CD4-positive, alpha-beta T cell treated with Interleukin-6 at 100 ng/mL for 8 hours (primary cell): ENCODE measurements around the gene ETV4.
A peak's percentile ranks its signal among the peaks of the same experiment; 100 is the strongest.

Source experiments
- DNase-seq: peaks from one replicate; pipeline ENCODE4 v3.0.0-alpha.2; 2020; ENCODE audit warnings: mixed read lengths, low spot score

ETV4 gene

DNA sequence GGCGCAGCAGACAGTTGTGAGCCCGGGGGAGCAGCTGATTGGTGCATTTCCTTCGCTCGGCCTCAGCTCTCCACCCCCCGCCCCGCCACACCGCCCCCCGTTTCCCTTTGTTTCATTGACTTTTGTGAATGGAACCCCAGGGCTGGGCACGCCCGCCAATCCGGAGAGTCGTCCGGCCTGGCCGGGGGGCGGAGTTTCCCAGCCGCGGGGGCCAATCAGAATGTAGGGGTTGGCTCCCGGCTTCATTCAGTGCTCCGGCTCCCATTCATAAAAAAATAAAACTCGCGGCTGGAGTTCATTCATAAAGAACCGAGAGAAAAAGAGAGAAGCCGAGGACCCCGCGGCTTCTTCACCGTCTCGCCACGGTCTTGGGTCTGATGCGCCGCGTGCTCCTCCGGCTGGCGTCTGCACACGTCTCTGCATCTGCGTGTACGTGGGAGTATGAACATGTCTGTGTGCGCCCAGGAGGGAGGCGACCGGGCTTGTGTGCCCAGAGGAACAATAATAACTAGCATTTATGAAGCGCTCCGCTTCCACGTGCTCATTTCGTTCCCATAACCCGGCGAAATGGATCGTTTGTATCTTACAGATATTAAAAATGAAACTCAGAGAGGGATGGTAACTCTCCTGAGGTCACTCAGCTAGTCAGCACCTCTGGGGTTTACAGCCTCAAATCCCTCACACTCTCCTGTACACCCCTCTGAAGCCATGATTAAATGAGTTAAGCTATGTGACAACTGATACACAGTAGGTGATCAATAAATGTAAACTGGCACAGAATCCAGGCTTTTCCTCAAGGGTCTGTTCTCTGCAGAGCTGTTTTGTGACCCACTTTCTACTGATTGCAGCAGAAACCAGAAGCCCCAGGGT lies at the start of gene ETV4:
TSS of gene ETV4 (minus strand) at position 22 of the 870 bp plus-strand sequence. CDS start 723 bp downstream, outside the sequence.
- peak; percentile 91 for DNase-seq

DNA sequence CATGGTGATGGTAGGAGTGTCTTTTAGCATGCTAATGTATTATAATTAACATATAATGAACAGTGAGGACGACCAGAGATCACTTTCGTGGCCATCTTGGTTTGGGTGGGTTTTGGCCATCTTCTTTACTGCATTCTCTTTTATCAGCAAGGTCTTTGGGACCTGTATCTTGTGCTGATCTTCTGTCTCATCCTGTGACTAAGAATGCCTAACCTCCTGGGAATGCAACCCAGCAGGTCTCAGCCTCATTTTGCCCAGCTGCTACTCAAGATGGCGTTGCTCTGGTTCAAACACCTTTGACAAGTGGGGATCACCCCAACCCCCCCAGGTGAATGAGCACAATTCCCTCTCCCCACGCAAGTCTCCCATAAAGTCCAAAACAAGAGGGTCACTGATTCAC lies 49.3 kb upstream of the ETV4 start:
- no peak for DNase-seq

DNA sequence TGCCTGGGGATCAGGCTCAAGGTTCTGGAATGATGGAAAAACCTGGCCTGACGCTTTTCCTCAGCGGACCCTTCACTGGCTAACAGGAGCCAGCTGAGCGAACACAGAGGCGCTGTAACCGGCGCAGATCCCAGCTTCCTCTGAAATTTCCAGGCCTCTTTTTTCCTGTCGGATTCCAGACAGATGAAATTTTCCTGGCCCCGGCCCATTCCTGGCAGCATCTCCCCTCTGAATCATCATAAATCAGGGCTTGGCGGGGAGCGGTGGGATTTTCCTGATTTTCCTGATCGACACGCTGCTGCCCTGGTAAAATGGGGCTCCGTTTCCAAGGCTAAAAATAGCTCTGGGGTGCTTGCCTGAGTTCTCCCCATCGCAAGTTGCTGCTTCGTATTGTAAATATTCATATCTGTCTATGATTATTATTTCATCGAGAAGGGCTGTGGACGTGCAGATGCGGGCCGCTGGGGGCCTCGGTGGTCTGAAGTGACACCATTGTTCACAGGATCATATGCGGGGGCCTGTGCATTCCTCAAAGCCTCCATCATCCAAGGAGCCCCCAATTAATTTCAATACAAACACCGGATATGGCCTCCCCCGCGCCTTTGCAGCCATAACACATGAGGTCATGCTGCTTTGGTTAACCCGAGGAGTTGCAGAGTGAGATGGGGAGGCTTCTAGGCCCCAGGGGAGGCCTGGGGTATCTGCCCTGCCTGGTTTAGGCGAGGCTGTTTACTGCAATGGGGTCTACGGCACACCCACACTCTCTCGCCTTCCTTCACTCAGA lies 45.8 kb upstream of the ETV4 start:
- DNase-seq, result no peak

DNA sequence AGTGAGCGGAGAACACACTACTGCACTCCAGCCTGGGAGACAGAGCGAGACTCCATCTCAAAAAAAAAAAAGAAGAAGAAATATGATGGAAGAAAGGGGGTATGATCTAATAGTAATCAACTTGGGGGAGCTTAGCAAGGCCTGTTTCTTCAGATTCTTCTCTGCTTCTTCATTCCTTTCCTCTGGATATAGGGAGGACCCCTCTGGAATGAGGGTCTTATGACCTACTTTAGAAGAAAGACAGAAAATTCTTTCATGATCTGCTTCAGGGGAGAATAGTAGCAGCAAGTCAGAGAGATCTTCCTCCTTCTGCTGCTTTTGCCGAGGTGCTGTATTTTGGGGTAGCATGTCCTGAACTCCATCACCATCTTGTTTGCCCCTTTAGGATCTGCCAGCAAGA lies 44.9 kb upstream of the ETV4 start:
- DNase-seq, result no peak

DNA sequence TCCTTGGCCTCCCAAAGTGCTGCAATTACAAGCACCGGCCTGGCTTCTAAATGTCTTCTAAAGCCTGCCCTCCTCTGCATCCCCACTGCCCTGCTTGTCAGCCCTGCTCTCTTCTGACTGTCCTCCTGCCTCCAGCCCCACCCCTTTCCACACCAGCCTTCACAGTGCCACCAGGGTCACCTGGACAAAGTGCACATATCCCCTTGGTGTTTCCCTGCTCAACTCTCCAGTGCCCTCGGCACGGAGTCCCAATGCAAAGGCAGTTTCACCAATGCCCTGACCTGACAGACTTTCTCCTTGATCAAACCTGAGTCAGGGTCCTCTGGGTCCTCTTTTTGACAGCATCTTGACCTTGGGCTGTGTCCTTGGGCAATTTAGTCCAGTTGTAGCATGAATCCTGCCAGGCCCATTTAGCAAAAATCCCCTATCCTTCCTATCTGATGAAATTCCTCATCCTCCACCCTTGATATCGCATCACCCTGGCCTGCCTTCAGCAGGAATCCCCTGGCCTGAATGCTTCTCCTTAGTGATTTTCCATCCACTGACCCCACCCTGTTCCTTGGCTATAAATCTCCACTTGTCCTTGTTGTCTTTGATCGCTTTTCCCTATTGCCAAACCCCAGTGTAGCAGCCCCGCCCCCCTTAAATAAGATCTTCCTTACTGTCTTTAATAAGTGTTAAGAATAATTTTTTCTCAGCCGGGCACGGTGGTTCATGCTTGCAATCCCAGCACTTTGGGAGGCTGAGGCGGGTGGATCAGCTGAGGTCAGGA lies 42.7 kb upstream of the ETV4 start:
- DNase-seq, result no peak

DNA sequence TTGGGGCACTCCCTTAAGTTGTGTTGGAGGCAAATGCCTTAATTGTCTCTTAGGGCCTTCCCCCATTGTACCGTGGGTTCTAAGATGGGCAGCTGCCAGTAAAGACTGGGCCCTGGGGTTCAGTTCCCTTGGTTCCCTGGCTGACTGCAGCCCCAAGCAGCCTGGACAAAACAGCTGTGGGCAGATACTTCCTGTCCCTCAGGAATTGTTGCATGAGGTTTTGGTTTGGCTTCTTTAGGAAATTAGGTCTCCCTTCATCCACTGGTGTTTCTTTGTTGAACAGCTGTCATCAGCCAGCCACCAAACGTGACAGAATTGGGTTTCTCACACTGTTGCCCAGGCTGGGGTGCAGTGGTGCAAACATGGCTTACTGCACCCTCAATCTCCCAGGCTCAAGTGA lies 42.0 kb upstream of the ETV4 start:
- DNase-seq, result no peak

DNA sequence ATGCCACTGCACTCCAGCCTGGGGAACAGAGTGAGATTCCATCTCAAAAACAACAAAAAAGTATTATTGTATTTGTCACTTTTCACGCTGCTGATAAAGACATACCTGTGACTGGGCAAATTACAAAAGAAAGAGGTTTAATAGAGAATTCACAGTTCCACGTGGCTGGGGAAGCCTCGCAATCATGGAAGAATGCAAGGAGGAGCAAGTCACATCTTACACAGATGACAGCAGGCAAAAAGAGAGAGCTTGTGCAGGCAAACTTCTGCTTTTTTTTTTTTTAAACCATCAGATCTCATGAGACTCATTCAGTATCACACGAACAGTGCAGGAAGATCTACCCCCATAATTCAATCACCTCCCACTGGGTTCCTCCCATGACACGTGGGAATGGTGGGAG lies 41.5 kb upstream of the ETV4 start:
- DNase-seq, result no peak

DNA sequence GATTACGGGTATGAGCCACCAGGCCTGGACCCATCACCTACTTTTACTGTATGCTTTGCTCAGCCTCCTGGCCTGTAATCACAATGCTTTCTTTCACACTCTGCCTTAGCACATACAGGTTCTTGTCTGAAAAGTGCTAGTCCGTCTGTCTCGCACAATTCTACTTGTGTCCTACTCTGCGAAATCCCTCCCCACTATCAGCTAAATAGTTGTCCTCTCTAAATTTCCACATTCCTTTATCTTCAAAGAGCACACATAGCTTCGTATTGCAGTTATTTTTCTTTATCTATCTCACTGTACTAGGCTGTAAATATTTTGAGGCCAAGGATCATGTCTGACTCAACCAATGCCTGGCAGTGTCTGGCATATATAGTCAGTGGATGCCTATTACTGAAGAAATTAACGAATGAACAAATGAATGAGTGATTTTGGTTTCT lies 38.5 kb upstream of the ETV4 start:
- no peak for DNase-seq

DNA sequence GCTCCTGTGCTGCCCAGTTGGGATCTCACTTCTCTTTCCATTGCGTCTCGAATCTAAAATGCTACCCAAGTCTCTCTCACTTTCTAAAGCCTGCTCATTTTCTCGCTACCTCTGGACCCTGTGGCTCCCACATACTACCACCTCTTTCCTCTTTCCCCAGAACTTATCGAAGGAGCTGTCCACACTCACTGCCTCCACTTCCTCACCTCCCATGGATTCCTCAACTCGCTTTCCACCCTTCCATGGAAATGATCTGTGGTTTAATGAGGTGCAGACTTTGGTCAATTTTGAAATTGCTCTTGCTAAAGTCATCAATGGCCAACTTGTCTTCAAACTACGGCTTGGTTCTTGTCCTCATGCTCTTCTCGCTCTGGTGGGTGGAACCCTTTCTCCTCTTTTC lies 37.2 kb upstream of the ETV4 start:
- DNase-seq, result no peak

DNA sequence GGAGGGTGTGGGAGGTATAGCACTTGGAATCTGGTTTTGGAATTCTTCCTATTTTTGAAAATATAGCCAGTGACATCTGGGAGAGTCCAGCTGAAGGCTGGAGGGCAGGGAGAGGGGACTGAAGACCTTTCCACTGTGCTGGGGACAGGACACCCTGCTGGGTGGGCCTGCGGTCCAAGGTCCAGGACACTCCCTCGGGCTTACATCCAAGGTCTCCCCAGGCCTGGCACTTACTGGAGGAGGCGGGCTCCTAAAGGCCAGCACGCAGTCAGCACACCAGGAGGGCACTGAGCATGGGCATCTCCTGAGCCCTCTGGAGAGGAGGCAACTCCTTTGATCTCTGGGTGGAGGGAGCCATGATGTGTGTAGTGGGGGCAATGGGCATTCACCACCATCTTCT lies 35.5 kb upstream of the ETV4 start:
- DNase-seq, result no peak

DNA sequence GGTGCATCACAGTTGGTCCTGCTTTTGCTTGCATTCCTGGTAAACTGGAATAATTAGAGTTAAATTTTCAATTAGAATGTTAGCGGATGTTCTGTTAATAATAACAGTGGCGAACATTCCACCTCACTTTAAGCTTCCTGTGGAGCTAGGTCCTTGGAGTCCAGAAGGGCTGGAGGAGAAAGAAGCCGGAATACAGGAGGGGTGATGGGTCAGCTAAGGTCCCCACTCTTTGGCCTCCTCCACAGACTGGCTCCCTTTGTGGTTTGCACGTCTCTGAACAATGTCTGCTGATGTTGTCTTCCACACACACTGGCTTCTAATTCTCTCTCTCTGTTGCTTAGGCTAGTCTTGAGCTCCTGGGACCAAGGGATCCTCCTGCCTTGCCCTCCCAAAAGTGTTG lies 35.0 kb upstream of the ETV4 start:
- no peak for DNase-seq

DNA sequence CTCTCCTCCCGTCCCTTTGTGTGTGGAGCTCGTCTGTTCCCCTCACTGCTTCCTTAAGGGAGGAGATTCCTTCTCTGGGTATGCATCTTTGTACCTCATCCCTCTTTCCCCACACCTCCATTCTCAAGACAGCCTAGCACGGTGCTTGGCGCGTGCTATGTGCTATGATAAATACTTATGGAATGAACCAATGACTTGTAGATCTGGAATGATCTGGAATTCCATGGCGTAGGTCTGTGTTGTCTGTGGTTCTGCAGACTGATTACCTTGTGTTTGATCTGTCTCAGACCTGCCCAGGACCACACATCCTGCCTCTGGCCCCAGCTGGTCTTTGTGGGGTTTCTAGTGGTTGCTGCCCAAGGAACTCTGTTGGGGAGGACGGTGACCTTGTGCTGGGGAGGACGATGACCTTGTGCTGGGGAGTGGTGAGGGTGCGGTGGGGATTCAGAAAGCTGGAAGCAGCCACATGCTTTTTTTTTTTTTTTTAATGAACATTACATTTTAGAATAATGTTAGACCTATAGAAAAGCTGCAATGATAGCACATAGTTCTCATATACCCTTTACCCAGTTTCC lies 33.5 kb upstream of the ETV4 start:
- DNase-seq, result no peak

DNA sequence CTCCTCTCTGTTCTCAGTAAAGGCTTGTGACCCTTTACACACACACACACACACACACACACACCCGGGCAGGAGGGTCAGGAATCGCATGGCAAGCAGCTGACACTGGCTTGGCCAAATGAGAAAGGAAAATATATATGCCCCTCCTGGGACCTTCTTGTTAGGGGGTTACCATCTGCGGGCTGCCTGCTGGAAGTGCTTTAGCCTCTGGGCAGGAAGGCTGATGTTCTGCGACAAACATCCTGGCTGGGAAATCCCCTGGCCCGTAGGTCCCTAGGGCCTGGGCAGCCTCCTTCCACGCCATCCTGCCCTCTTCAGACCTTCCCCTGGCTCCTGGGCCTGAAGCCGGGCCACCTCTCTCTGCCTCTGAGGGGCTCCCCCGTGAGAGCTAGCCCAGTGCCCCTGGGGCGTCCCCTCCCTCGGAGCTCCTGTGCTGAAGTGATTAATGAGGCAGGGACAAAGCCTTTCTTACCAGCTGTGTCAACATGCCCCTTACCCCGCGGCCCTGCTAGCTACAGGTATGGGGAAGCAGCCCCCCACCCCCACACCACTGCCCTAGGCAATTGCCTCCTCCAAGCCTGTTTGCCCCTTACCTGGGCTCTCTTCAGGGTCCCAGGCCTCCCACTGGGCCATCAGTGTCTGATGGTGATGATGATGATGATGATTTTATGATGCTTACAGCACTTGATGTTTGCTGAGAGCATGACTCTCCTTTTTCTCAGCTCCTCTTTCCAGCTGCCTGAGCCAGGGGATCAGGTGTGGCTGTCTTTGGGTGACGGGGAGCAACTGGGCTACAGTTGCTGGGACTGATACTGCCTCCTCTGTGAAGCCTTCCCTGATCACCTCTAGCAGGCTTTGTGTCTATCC lies 32.8 kb upstream of the ETV4 start:
- DNase-seq, result peak; percentile 21

DNA sequence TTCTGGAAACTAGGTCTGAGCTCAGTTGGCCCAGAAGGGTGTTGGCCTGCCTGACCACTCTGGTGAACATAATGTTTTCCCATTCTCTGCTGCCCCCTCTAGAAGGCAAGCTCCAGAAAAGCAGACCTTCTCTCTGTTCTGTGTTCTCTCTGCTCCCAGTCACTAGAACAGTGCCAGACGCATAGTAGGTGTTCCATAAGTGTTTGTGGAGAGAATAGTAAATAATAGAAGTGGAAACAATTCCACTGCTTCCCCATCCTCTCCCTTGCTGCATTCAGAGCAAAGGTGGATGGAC lies 32.2 kb upstream of the ETV4 start:
- DNase-seq, result no peak

DNA sequence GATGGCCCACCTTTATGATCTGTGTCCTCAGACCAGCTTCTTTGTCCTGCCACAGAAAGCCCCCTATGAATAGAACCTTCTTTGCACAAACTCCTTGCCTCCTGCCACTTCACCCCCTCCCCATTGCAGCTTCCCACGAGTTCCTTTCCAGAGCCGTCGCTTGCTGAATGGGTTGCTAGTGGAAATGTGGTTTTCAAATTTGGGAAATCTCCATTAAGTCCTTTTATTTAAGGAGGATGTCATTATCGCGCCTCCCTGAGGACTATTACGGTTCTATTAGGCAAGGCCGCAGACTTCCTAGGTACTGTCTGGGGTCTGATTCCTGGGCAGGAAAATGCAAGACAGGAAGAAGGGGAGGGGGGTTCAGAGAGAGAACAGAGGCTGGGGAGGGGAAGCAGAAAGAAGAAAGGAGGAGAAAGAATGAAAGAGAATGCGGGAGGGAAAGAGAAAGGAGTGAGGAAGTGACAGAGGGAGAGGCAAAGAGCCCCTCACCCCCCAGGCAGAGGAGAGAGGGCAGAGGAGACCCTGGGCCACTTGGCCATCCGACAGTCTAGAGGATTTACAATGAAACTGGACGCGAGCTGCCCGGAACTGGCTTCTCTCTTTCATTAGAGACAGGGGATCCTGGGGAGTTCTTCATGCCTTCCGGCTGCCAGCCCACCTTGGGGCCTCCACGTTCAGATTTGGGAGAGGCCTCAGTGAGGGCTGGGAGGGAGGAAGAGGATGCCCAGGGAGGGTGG lies 31.7 kb upstream of the ETV4 start:
- no peak for DNase-seq

DNA sequence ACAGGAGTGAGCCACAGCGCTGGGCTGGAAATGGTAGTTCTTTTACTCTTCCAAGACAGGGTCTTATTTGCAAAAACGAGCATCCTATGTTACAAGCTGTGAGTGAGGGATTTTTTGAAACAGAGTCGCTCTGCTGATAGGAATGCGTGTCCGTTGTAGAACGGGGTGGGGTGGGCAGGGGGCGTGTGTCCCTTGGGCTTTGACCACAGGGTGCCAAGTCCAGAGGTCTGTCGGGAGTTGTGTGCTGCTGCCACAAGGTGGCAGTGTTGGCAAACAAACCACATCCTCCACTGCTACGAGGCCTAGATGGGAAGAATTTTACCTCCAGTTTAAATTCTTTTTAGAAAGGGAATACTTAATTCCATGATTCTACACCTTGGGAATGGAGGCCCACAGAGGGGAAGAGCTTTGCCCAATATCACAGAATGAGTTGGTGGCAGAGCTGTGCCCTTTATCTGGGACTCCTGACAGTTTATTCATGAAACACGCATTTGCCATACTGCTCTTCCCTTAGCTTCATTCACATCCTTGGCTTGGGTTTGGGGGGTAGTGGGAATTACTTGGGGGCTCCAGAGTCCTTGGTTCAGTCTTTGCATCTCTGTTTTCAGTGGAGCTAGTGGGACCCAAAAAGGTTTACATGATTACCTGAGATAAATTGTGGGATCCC lies 30.6 kb upstream of the ETV4 start:
- DNase-seq, result peak; percentile 59

DNA sequence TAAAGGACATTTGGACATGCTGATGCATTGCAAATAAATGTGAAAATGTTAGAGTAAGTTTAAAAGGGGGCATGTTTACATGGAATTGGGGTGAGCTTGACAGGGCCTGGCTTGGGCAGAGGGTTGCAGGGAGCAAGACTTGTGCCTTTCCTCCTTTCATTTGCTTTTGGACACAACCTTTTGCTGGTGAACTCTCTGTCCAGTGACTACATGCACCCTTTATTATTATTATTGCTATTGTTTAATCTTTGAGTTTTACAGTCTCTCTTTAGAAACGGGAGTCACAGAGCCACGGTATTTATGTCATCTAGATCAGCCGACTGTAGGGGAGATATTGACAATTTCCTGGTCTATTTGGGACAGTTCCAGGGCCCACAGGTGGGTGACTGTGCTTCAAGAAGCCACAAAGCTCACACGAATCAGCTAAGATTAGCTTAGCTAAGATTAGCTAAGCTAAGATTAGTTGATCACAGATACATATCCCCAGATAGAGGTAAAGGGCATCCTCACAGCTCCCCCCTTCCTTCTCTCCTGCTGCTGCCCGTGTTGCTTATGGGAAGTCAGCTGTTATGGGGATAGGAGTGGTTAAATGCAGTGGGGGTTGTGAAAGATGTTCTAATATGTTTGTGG lies 28.9 kb upstream of the ETV4 start:
- no peak for DNase-seq

DNA sequence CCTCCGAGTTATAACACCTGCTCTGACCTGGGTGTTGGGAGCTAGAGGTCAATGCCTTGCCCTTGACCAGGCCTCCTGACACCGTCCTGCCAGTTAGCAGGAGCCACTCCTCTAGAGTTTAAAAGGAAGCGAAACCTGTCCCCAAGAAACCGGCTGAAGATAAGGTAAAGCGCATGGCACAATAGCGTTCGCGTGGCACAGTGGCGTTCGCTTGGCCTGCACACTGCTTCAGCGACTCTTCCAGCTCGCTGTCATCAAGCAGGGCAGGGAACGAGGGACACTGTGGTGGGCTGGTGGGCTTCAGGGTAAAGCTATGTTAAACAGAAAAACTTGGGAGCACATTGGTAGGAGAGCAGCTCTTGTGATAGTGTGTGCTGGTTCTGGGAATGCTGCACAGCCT lies 28.2 kb upstream of the ETV4 start:
- DNase-seq, result no peak

DNA sequence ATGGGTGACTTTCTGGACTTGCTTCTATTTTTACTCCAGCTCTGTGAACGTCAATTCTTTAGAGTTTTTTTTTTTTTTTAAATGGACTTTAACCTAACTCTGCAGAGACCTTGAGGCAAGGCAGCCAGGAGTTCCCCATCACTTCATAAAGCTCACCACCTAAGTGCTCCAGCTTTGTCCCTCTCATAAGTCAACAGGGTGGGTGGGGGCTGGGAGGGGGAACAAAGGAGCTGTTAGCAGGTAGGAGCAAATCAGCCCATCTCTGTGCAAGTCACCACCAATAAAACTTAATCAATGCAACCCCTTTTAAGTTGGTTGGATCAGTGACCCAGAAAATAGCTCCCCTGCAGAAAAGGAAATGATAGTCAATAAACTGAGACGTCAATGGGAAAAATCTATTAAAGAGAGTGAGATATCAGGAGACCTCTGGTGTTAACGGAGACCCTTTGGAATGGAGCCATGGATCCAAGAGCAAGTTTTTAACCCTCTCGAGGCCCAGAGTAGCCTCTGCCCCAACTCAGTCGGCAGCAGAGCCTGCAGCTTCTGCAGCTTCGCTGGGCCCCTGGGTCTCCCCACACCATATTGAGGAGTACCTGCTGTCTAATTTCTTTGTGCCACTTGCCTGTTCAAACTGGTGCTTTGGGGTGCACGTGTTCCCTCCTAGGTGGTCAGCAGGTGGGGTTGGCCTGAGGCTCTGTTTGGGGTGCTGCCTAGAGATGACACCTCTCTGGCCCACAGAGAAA lies 27.6 kb upstream of the ETV4 start:
- no peak for DNase-seq
